ENCODE results near the gene TAGLN2. TPM values are rescaled to one million over a fixed set of nuclear protein-coding genes. Genes with fewer than 3 reads are reported as not detected.

The TAGLN2 gene
- total and polyA plus RNA-seq, 9 of the 15 experiments (the other 6 are each of a cell fraction or from before 2014, with no cell fraction given): 192 to 683 (median 455) TPM

- 0 out of 2 replicates have a peak, but pooled peaks have one; percentile 45 for TF ChIP-seq ZNF592 (IDR thresholded peaks at IDR 0.05)
- no peak for TF ChIP-seq POLR2H (tag; IDR thresholded peaks at IDR 0.05; ENCODE audit: low read depth)
- TF ChIP-seq ATF3 (IDR thresholded peaks at IDR 0.05): peak; percentile 48
- no peak for TF ChIP-seq ATF3 (CRISPR knock-in tag; conservative IDR thresholded peaks at IDR 0.05)
- TF ChIP-seq FOXK2 (conservative IDR thresholded peaks at IDR 0.05 in 1 of 2, IDR thresholded peaks at IDR 0.05 in 1 of 2; ENCODE audit: low read depth in 2 of 2): 0 out of 4 replicates have a peak, but pooled peaks of 1 of the 2 experiments have one; percentile 22
- no peak for TF ChIP-seq PURB (CRISPR knock-in tag; IDR thresholded peaks at IDR 0.05; ENCODE audit: low read depth)
- TF ChIP-seq TBP (optimal IDR thresholded peaks at IDR 0.05; ENCODE audit: low read depth, low read length): no peak
- TF ChIP-seq RBBP5 (IDR thresholded peaks at IDR 0.05; ENCODE audit: borderline replicate concordance, insufficient read depth, low read length, poor library complexity, severe bottlenecking): peak; percentile 28
- TF ChIP-seq STAT6 (CRISPR knock-in tag; IDR thresholded peaks at IDR 0.05): no peak
- no peak for TF ChIP-seq GTF2B (IDR thresholded peaks at IDR 0.05; ENCODE audit: extremely low read depth, insufficient read length)
- TF ChIP-seq CBFA2T2 (conservative IDR thresholded peaks at IDR 0.05): peak; percentile 66
- peak; percentile 81 for TF ChIP-seq MAX (CRISPR knock-in tag; IDR thresholded peaks at IDR 0.05)
- peak; percentile 69 for TF ChIP-seq NFE2 (IDR thresholded peaks at IDR 0.05; ENCODE audit: low read depth)
- TF ChIP-seq ZBTB33 (CRISPR knock-in tag; IDR thresholded peaks at IDR 0.05): no peak
- peak; percentile 40; the same call in 1 of the 2 replicates for TF ChIP-seq MAFK (IDR thresholded peaks at IDR 0.05; ENCODE audit: low read length)
These were observed 56.1 kb downstream of the TAGLN2 start (continued) for GRCh38 chr1:159869173-159869572.
